Rectal smooth muscle tissue (tissue), 1 donor: ENCODE data around the gene MLIP.

Experiments used
- H3K27ac ChIP-seq: one replicate; pipeline ENCODE4 v1.7.0; 2013; ENCODE audit warnings: low read depth, low read length, inconsistent platforms
- H3K27me3 ChIP-seq: one replicate; pipeline ENCODE4 v1.7.0; 2013; ENCODE audit warnings: low read length; ENCODE audit not compliant: control insufficient read depth, insufficient read depth
- H3K36me3 ChIP-seq: one replicate; pipeline ENCODE4 v1.7.0; 2013; ENCODE audit warnings: low read length; ENCODE audit not compliant: control insufficient read depth, insufficient read depth
- H3K4me1 ChIP-seq: one replicate; pipeline ENCODE4 v1.7.0; 2013; ENCODE audit warnings: low read length; ENCODE audit not compliant: control insufficient read depth, insufficient read depth
- H3K4me3 ChIP-seq: one replicate; pipeline ENCODE4 v1.7.0; 2013; ENCODE audit warnings: low read length
- H3K9ac ChIP-seq: one replicate; pipeline ENCODE4 v1.7.0; 2013; ENCODE audit warnings: low read length

Gene MLIP

DNA sequence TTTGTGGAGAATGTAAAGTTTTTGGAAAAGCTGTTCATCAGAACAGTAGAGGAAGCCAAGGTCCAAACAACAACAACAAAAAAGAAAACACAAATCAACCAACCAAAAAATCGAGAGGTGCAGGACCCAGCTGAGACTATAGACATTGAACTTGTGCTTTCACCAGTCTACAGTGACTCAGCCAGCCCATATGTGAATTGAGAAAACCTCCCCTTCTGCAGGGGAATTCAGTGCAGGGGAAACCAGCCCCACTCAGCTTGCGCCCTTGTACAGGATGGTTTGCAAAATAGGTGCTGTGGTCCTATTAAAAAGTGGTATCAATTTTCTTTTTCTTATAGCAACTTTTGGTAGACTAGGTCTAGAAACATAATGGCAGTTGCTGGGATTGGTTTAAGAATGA is 21.3 kb downstream of the MLIP start:
- Histone ChIP-seq H3K36me3 (no peaks in the 10 kb centered on the region), H3K27ac (no peak overlapping the region), H3K4me1 (no peaks in the 10 kb centered on the region), H3K4me3 (no peak overlapping the region), H3K27me3 (no peaks in the 10 kb centered on the region), H3K9ac (no peak overlapping the region)

DNA sequence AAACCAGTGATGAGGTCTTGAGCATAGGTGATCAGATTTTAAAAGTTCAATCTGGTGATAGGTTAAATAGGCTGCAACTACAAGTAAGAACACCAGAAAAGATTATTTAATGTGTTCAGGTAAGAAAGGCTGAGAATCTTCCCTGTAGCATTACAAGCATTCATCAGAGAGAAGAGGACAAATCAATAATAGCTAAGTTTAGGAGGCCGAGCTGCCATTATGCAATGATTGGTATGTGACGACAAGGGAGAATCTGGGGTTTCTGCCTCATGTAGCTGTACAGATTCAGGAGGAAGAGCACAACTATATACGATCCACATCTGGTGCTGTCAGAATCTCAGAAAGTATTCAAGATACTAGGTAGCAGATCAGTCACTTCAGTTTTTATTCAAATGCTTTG is 21.9 kb downstream of the MLIP start:
- Histone ChIP-seq H3K27me3 (no peaks in the 10 kb centered on the region), H3K4me3 (no peak overlapping the region), H3K9ac (no peak overlapping the region), H3K4me1 (no peaks in the 10 kb centered on the region), H3K27ac (no peak overlapping the region), H3K36me3 (no peaks in the 10 kb centered on the region)

DNA sequence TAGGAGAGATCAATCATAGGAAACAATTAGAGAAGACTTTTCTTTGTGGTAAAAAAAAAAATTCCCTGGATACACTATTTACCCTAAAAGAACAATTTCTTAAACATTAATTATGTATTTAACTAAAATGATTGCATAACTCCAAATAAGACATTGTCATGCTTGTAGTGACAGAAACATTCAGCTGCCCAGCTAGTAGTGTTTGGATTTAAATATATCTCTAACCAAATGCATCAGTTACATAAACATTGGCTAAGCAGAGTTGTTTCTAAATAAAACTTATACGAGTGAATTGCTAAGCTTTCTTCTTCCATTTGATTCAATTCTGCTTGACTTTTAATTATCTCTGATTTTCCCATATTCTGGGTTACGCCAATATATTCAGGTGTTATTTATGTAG is 23.7 kb downstream of the MLIP start:
- no peak overlapping the region for H3K27ac ChIP-seq
- H3K27me3 ChIP-seq: no peaks in the 10 kb centered on the region
- H3K9ac ChIP-seq: no peak overlapping the region
- H3K4me1 ChIP-seq: no peaks in the 10 kb centered on the region
- H3K4me3 ChIP-seq: no peak overlapping the region
- H3K36me3 ChIP-seq: no peaks in the 10 kb centered on the region

DNA sequence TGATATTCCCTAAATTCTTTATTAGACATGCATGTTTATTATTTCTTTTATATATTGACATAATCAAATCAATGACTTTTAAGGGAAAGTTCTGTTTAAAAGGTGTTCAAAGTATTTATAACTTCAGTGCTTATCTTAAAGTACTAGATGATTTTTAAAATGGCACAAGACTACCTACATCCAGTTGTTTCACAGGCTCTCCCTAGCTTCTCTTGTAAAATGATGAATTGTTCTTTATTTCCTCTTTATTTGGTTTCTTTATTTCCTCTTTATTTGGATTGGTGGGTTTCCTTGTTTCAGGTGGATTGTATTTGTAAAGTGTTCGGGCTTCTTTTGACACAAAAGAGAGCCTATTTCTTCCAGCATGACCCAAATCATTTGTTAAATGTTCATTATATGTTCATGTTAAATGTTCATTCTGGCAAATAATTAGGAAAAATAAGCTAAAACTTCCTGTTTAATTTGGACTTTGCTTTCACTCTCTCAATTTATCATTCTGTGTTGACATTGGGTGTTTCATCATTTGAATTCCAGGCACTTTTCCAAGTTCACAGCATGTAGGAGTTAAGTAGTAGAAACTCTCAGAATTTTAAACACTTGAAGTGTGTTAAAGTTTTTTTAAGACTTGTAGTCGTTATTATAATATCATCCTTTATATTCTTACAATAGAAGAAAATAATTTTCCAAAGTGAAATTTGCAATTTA is 24.6 kb downstream of the MLIP start:
- Histone ChIP-seq H3K36me3 (no peaks in the 10 kb centered on the region), H3K4me3 (no peak overlapping the region), H3K4me1 (no peaks in the 10 kb centered on the region), H3K27me3 (no peaks in the 10 kb centered on the region), H3K27ac (no peak overlapping the region), H3K9ac (no peak overlapping the region)

DNA sequence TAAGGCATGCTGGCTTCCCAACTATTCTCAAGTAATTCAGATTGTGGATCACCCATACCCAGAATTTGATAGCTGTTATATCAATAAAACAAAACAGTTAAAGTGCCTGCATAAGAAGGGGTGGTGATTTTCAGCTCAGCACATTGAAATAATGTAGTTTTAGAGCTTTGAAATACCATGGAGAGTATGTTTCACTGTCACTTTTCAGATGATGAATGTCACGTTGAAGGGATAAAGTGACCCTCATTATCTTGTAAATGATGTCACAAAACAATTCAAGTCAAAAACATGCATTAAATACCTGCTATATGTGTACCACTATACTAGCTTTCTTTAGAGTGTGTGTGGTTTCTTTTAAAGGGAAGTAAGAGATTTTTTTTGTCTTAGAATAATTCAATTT is 27.6 kb downstream of the MLIP start:
- no peaks in the 10 kb centered on the region for H3K4me1 ChIP-seq
- H3K9ac ChIP-seq: no peak overlapping the region
- no peak overlapping the region for H3K4me3 ChIP-seq
- H3K27ac ChIP-seq: no peak overlapping the region
- no peaks in the 10 kb centered on the region for H3K36me3 ChIP-seq
- no peaks in the 10 kb centered on the region for H3K27me3 ChIP-seq

DNA sequence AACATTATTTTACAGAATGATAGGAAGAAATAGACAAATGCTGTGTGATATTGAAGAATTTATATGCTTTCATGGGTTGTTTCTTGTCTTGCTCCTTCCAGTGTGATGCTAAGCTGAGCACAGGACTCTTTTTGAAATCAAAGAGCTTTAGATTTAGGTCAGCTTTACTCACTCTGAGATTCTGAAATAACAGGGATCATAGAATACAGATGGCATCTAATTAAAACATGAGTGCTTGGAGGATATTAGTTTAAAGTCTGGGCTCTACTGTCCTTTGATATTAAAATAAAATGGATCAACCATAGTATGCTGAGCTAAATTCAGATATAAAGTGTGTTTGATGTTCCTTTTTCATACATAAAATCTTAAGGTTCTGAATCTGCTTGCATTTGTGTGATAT is 29.6 kb downstream of the MLIP start:
- Histone ChIP-seq H3K36me3 (no peaks in the 10 kb centered on the region), H3K9ac (no peak overlapping the region), H3K4me1 (no peaks in the 10 kb centered on the region), H3K27ac (no peak overlapping the region), H3K27me3 (no peaks in the 10 kb centered on the region), H3K4me3 (no peak overlapping the region)

DNA sequence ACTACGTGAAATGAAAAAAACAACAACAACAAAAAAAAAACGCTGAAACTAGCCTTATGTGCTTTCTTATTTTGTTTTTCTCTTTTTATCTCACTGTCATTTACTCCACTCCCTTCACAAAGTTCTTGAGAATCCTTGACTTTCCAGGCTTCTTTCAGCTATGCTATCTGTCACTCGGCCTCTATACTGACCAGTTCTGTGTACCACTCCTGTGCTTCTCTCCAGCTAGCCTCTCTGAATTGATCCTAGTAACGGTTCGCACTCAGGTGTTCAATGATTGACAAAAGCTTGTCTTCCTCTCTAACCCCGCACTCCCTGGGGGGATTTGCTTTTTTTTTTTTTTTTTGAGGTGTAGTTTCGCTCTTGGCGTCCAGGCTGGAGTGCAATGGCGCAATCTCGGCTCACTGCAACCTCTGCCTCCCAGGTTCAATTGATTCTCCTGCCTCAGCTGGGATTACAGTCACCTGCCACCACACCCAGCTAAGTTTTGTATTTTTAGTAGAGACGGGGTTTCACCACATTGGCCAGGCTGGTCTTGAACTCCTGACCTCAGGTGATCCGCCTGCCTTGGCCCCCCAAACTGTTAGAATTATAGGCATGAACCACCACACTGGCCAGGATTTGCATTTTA is 31.8 kb downstream of the MLIP start:
- Histone ChIP-seq H3K9ac (no peak overlapping the region), H3K27me3 (no peaks in the 10 kb centered on the region), H3K36me3 (no peaks in the 10 kb centered on the region)

DNA sequence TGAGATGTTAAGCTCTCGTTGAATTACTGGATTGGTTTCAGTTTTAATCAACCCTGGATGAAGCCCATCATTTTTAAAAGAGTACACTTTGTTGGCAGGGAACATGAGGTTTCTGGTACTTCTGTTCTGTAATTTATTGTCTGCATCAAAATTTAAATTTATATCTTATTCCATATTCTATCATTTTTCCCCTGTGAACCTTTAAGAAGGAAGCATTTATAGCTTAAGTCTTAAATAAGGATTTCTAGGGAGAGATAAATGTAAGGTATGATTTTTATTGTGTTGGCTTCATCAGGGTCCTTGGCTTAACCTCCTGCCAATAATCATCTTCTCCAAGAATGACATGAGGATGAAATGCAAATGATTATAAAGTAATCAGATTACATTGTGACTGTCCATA is 40.6 kb downstream of the MLIP start:
- Histone ChIP-seq H3K4me3 (no peak overlapping the region), H3K27me3 (no peaks in the 10 kb centered on the region), H3K4me1 (no peaks in the 10 kb centered on the region), H3K36me3 (no peaks in the 10 kb centered on the region), H3K27ac (no peak overlapping the region), H3K9ac (no peak overlapping the region)

More for the DNA sequence above, 31.8 kb downstream of the MLIP start:
- no peak overlapping the region for H3K4me3 ChIP-seq
- H3K27ac ChIP-seq: no peak overlapping the region
- H3K4me1 ChIP-seq: no peaks in the 10 kb centered on the region

DNA sequence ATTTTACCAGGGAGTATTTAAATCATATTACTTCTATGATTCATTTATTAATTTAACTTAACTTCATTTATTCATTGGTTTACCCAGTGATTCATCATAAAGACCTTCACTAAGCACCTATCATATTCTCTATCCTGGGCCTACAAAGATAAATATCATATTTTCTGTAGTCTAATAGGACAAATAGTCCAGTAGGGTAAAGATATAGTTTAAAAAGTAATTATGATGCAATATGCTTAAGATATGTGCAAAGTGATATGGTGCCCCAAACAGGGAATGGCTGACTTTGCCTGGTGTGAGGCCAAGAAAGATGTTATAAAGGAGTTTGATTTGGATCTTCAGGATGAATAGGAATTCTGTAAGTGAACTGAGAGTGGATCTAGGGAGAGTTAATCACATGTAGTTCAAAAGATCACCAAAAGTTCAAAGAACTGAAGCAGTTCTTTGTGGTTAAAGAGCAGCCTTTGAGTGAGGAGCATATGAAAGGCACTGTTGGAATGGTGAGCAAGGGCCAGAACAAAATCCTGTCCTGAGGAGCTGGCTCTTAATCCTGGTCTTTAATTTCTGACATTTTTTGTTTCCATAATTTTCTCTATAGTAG is 45.5 kb downstream of the MLIP start:
- H3K4me1 ChIP-seq: no peaks in the 10 kb centered on the region
- no peak overlapping the region for H3K9ac ChIP-seq
- H3K27me3 ChIP-seq: no peaks in the 10 kb centered on the region
- no peak overlapping the region for H3K4me3 ChIP-seq
- no peaks in the 10 kb centered on the region for H3K36me3 ChIP-seq
- no peak overlapping the region for H3K27ac ChIP-seq

DNA sequence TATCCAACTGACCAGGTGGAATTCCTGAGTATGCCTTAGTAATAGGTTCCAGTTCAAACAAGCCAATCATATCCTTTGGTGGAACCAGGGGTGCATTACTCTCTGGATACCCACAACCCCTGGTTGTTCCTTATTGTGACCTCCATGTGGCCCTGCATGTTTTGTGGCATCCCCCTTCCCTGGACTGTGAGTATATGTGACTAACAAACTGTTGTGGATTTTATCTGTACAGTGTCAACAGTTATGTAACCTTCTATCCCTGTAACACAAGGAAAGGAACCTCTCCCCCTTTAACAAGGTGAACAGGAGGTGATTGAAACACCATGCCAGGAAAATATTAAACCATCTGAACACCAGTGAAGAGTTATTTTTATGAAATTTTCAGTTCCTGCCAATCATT is 46.2 kb downstream of the MLIP start:
- Histone ChIP-seq H3K27me3 (no peaks in the 10 kb centered on the region), H3K9ac (no peak overlapping the region), H3K4me3 (no peak overlapping the region), H3K4me1 (no peaks in the 10 kb centered on the region), H3K36me3 (no peaks in the 10 kb centered on the region), H3K27ac (no peak overlapping the region)

DNA sequence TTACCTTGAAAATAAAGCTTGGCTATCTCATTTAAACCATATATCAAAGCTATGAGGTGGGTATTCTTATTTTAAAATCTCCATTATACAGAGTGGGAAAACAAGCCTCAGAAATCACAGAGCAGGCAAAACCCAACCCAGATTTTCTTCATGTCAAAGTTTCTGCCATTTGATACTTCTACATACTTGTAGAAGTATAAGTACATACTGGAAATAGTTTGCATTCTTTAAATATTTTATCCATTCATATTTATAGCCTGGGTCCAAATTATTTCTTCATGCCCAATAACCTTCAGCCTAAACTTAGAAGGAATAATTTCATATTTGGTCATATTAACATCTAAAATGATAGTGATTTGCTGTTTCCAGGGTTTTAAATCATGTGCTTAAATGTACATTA is 61.8 kb downstream of the MLIP start:
- H3K9ac ChIP-seq: no peak overlapping the region
- no peak overlapping the region for H3K4me3 ChIP-seq
- no peaks in the 10 kb centered on the region for H3K27me3 ChIP-seq
- no peaks in the 10 kb centered on the region for H3K36me3 ChIP-seq
- H3K4me1 ChIP-seq: no peaks in the 10 kb centered on the region
- H3K27ac ChIP-seq: no peak overlapping the region

DNA sequence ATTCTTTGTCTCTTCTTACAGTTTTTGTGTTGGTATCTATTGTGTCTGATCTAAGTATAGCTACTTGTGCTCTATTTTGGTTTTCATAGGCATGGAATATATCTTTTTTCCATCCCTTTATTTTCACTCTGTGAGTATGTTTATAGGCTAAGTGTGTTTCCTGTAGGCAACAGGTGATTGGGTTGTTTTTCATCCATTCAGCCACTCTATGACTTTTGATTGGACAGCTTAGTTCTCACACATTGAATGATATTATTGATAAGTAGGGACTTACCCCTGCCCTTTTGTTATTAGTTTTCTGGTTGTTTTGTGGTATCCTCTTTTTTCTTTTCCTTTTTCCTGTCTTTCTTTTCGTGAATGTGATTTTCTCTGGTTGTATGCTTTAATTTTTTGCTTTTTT is 67.9 kb downstream of the MLIP start:
- Histone ChIP-seq H3K9ac (no peak overlapping the region), H3K4me3 (no peak overlapping the region), H3K4me1 (no peaks in the 10 kb centered on the region), H3K36me3 (no peaks in the 10 kb centered on the region), H3K27ac (no peak overlapping the region), H3K27me3 (no peaks in the 10 kb centered on the region)

DNA sequence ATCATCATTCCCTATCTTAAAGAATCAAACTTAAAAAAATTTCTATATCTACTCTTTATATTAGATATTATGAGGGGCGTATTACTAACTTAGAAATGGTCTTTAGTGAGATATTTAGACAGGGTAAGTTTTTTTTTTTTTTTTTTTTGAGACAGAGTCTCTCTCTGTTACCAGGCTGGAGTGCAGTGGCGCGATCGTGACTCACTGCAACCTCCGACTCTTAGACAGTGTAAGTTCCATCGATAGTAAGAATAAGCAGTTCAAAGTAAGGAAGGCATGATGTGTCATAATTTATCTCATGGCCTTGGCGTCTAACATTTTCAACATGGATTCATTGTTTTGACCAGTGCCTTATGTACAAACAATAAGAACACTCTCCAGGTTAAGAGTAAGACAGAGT is 72.4 kb downstream of the MLIP start:
- no peaks in the 10 kb centered on the region for H3K36me3 ChIP-seq
- H3K27me3 ChIP-seq: no peaks in the 10 kb centered on the region
- H3K9ac ChIP-seq: no peak overlapping the region
- no peaks in the 10 kb centered on the region for H3K4me1 ChIP-seq
- H3K27ac ChIP-seq: no peak overlapping the region
- no peak overlapping the region for H3K4me3 ChIP-seq
